ENCODE results near the gene CARMIL1.

CARMIL1 gene

GRCh38 chr6:25535632-25536225 is 256.6 kb downstream of the CARMIL1 start:
- DNase-seq, result no peak

DNA sequence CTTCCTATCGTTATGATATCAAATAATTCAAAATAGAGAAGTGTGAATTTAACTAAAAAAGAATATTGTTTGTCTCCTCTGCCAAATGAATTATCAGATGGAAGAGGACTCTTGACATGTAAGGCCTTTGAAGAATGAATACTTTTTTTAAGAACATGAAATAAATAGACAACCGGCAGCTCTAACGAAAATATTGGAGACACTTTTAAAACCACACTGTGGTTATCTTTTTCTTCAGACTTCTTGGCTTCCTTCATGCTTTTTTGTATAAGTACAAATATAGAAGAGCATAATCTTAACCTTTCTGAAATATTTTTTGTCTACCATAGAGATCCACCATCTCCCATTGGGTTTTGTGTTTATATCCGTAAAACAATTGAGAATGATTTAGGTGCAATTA is 257.6 kb downstream of the CARMIL1 start:
- DNase-seq, result no peak

DNA sequence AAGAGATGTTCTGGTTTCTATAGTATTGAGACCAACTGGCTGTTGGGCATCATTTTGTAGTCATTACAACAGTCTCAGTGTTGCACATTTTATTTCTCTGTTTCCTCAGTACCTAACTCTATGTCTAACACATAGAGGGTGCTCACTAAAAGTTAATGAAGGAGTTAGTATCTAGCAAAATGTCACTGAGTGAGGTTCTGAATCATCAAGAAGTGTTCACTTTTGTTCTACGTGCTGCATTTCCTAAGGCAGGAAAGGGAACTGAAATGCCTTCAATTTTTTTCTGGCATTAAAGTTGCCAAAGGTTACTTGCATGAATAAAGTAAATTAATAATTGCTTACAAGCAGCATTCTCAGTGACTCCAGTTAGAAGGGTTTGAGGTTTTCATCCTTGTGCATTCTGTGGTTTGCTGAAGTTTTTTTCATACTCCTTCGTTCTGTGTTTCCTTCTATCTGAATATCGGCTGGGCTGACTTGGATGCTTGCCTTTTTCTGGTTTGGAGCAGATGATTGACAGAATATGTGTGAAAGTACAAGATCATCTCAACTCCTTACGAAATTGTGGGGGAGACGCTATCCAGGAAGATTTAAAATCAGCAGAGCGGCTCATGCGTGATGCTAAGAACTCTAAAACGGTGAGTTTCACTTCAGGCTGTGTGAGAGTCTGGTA is 258.3 kb downstream of the CARMIL1 start:
- DNase-seq, result no peak

GRCh38 chr6:25541228-25541627 is 262.1 kb downstream of the CARMIL1 start:
- DNase-seq, result no peak

- DNase-seq, result no peak
Observed at GRCh38 chr6:25542984-25543910, 264.1 kb downstream of the CARMIL1 start.

GRCh38 chr6:25544833-25545232 is 265.7 kb downstream of the CARMIL1 start:
- DNase-seq, result no peak

DNA sequence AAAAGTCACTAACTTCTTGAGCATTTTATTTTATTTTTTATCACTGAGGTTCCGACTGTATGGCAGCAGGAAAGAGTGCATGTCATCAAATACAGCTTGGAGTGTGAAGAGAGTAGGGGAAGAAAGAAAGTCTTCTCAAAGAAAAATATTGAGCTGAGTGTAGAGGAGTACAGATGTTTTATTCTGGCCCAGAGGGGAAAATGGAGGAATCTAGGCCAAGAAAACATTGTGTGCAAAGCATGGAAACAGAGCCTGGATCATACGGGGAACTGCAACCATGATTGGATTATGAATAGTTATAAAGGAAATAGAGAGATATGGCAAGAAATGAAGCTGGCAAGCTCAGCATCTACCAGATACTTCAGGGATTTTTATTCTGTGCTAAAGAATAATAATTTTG is 268.6 kb downstream of the CARMIL1 start:
- DNase-seq, result no peak

GRCh38 chr6:25548451-25548850 is 269.3 kb downstream of the CARMIL1 start:
- no peak for DNase-seq

DNA sequence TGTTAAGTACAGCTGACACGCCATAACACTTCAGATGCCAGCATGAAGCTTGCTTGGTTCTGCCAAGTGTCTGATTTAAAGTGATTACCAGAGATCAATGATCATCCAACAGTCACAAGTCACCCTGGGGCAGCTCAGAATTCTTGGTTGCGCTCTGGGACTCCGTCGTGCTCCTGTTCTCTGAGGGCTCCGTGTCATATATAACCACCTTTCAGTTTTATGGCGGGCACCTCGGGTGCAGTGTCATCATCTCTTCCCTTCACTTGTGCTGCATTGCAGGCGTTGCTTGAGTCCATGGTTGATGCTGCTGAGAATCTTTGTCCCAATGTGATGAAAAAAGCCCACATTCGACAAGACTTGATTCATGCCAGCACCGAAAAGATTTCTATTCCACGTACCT is 271.5 kb downstream of the CARMIL1 start:
- DNase-seq, result no peak

GRCh38 chr6:25553502-25553901 is 274.3 kb downstream of the CARMIL1 start:
- DNase-seq, result no peak

DNA sequence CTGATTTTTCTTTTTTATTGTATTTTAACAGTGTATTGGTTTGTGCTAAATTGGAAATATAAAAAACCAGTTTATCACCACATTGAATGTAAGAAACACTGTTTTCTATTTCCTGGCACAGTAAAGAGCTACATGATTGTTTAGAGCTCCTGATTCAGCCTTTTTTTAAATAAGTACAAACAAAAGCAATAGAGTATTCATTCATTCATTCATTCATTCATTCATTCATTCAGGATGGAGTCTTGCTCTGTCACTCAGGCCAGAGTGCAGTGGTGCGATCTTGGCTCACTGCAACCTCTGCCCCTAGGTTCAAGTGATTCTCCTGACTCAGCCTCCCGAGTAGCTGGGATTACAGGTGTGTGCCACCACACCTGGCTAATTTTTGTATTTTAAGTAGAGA is 276.0 kb downstream of the CARMIL1 start:
- no peak for DNase-seq

GRCh38 chr6:25556516-25556915 is 277.3 kb downstream of the CARMIL1 start:
- peak; percentile 78 for DNase-seq

DNA sequence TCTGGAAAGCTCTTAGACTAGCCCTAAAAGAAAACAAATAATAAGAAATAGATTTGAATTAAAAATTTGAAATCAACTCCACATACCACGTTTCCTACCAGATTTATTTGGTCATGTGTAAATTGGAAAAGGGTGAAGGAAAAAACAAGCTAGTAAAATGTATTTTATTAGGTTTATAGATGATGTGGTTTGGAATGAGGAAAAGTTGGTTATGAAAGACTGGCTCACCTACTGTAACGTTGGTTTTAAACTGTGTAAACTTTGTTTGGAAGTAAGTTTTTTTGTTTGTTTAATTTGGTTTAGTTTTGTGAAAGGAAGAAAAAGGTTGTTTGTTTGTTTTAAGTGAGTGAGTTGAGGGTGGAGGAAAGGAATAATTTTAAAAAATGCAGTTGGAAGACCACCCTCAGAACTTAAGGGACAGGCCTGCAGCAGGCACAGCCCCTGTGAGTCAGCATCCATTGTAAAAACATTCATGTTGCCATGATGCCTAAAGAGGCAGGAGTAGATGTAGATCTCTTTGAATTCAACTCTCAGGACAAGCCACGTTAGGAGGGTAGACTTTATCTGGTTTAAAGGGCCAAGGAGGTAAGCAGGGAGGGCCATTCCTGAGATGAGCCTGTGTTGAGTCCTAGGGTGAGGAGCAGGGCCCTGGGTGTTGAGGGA is 279.1 kb downstream of the CARMIL1 start:
- no peak for DNase-seq

DNA sequence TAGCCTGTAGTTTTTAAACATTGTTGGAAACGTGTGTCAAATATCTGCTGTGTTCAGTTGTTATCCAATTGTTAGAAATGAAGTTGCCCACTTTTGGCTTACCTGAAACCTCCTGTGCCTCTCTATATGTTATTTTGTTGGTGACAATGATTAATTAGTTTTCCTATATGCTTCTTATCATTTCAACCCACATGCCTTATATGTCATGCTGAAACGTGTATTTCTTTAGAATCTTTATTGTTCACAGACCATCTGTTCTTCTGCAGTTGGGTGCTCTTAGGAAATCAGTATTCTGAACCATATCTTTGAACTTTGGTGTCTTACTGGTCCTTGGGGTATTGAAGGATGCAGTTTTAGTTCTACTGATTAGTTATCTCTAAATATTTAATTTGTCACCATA is 281.7 kb downstream of the CARMIL1 start:
- DNase-seq, result peak; percentile 57

DNA sequence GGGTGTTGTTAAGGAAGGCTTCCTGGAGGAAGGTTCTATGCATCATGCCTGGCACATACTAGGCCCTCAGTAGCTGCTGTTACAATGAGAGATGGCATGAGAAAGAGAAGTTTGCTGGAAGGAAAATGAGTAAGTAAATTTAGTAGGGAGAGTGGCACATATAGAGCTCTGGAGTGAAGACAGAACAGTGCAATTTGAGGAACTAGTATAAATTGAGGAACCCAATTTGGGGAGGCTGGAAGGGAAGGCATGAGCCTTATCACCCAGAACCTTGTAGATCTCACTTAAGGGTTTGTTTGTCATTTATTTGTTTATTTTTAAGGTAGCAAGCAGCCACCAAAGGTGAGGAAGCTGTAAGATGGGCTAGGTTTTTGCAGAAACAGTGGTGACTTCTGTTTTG is 285.8 kb downstream of the CARMIL1 start:
- DNase-seq, result no peak

DNA sequence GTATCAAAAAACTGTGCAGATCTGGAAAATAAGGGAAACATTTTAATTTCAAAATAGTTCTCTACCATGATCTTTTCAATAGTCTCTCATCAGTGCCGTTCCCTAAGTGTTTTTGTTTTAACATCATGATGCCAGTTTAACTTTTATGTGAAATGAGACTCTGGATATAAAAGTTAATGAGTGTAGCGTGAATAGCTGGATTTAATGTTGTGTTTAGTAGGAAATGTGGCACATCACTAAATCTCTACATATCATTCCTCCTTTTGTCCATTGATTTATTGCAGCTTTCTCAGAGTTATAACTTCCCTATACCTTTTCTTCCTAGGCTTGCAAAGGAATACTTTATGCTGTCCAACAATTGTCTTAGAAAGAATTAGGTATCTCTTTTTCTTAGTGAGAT is 291.4 kb downstream of the CARMIL1 start:
- DNase-seq, result no peak

DNA sequence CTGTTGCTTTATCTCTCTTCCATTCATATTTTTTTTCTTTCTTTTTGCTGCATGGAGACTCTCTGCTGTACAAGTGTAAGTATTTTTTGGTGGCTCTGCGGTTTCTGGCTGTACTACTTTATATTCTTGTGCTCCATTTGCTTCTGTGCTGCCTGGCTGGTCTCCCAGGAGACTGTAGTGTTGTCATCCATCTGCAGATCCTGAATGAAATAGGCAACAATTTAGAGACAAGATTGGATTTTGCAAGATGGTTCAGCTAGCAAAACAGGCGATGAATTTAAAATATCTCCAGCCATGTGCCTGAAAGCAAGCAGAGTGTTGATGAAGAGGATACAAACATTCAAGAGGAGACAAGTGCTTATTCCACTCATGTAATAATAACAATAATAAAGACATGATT is 297.7 kb downstream of the CARMIL1 start:
- DNase-seq, result peak; percentile 14

DNA sequence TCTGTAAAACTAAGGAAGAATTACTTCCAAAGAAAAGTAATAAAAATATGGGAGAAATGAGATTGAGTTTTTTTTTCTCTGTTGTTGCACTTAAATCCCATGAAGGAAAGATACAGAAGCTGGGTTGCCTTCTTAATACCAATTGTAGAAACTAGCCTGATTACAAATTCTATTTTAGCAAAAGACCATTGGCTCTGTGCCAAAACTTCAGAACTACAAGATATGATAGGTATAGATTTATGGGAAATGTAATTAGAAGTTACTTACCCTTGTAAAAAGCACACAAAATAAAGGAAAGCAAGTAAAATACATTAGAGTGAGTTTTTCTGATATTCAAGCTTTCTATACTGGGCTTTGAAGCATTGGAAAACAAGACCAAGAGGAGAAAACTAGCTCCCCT is 299.4 kb downstream of the CARMIL1 start:
- DNase-seq, result peak; percentile 71

GRCh38 chr6:25579391-25579883 is 300.3 kb downstream of the CARMIL1 start:
- no peak for DNase-seq

GRCh38 chr6:25579902-25580495 is 300.8 kb downstream of the CARMIL1 start:
- DNase-seq, result no peak

- DNase-seq, result no peak
Observed at GRCh38 chr6:25582101-25582500, 302.9 kb downstream of the CARMIL1 start.

- DNase-seq, result no peak
Observed at GRCh38 chr6:25583099-25583498, 303.9 kb downstream of the CARMIL1 start.

GRCh38 chr6:25583906-25584305 is 304.7 kb downstream of the CARMIL1 start:
- DNase-seq, result no peak
